ENCODE data around the gene AFAP1.

GRCh38 chr4:7944599-7945220, 5.0 kb upstream of the AFAP1 start:
- TF ChIP-seq FOXM1 (IDR thresholded peaks at IDR 0.05; ENCODE audit: borderline replicate concordance): no peak
- TF ChIP-seq TARDBP (IDR thresholded peaks at IDR 0.05): no peak
